Breast epithelium (tissue), 4 donors: ENCODE measurements around the gene TEF. TPM values are rescaled to one million over a fixed set of nuclear protein-coding genes. Genes with fewer than 3 reads are reported as not detected.

Source experiments
- DNase-seq, 2 donors: peaks; one replicate each; pipeline ENCODE4 v3.0.0-alpha.2; 2019; ENCODE audit warnings: low spot score in 2 of 2
- H3K27ac ChIP-seq, 2 donors: fragments of 200-600 bp; sonication (generic) in 1 of 2; one replicate each; pipeline ENCODE4 v1.5.1; 2016 to 2019; ENCODE audit warnings: mild to moderate bottlenecking in 1 of 2
- H3K27me3 ChIP-seq, 2 donors: fragments of 200-600 bp; sonication (generic) in 1 of 2; one replicate each; pipeline versions ENCODE4 v1.5.1 to v1.6.0; 2017 to 2019; ENCODE audit warnings: control low read depth in 1 of 2, mild to moderate bottlenecking in 1 of 2
- H3K36me3 ChIP-seq: fragments of 200-600 bp; one replicate; pipeline ENCODE4 v1.5.1; 2019
- H3K4me1 ChIP-seq, 2 donors: fragments of 200-600 bp; sonication (generic); one replicate each; pipeline ENCODE4 v1.5.1; 2016 to 2019; ENCODE audit warnings: control low read depth in 1 of 2
- H3K4me3 ChIP-seq, 3 donors: fragments of 200-600 bp; sonication (generic); 1 replicate in 2 of 3; 2 replicates in 1 of 3; pipeline ENCODE4 v1.5.1; 2016 to 2019; ENCODE audit warnings: mild to moderate bottlenecking in 3 of 3, moderate library complexity in 2 of 3
- H3K9me3 ChIP-seq, 2 donors: fragments of 200-600 bp; sonication (generic) in 1 of 2; one replicate each; pipeline ENCODE4 v1.5.1; 2016 to 2019; ENCODE audit warnings: control low read depth in 1 of 2
- POLR2A ChIP-seq: fragments of 450-650 bp; IDR thresholded peaks from one replicate; pipeline ENCODE4 v1.6.1; 2016; ENCODE audit warnings: antibody characterized with exemption, mild to moderate bottlenecking, moderate library complexity
- POLR2AphosphoS5 ChIP-seq, 3 donors: sonication (generic); formaldehyde crosslinking; IDR thresholded peaks; one replicate each; pipeline ENCODE4 v1.6.1; 2017; ENCODE audit warnings: antibody characterized with exemption in 3 of 3
- intact Hi-C: fragments of 100-400 bp; cut with DNase I; formaldehyde crosslinking; loops from one replicate; pipeline ENCODE4 v1.15.1; 2023; ENCODE audit warnings: low total_unique reads
- total RNA-seq, 3 donors: library from RNA; depleted of rRNA; stranded (reverse); fragments of >200 nt; gene quantifications; one replicate each; pipeline ENCODE4 v1.1.0, GENCODE V29; 2016
- TF ChIP-seq, protein P1 (sequence below), 3 donors: fragments of 450-650 bp; IDR thresholded peaks; one replicate each; pipeline ENCODE4 v1.5.1; 2016 to 2017; ENCODE audit warnings: antibody characterized with exemption in 3 of 3, mild to moderate bottlenecking in 3 of 3, moderate library complexity in 3 of 3

The TEF gene
- total RNA-seq, 3 donors from 2014 or later: 8.8 to 26.6 (median 15.7) TPM

DNA sequence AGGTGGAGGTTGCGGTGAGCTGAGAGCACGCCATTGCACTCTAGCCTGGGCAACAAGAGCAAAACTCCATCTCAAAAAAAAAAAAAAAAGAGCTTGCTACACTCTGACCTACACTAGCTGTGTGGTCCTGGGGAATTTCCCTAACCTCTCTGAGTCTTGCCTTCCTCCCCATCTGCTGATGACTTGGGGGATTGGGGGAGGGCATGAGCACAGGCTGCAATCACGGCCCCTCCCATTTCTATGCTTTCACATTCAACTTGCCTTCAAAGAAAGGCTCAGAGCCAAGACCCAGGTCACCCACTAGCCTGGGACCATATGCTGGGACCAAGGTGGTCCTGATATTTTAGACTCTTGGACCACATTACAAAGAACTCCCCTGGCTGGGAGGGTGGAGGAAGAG is 39.8 kb upstream of the TEF start:
- Histone ChIP-seq H3K4me3 (no peak overlapping the region), H3K36me3 (peaks cover 3% of the 10 kb centered on the region), H3K9me3 (no peaks in the 10 kb centered on the region), H3K4me1 (no peaks in the 10 kb centered on the region), H3K27me3 (no peaks in the 10 kb centered on the region), H3K27ac (no peak overlapping the region)
- no peak for DNase-seq
- TF ChIP-seq POLR2A: no peak
- no peak for TF ChIP-seq POLR2AphosphoS5 (IDR thresholded peaks at IDR 0.05)
- intact Hi-C loops: loop anchor here (1.0 kb wide), 1 partner anchor 19 kb away; no protein-coding TSS in a partner anchor

DNA sequence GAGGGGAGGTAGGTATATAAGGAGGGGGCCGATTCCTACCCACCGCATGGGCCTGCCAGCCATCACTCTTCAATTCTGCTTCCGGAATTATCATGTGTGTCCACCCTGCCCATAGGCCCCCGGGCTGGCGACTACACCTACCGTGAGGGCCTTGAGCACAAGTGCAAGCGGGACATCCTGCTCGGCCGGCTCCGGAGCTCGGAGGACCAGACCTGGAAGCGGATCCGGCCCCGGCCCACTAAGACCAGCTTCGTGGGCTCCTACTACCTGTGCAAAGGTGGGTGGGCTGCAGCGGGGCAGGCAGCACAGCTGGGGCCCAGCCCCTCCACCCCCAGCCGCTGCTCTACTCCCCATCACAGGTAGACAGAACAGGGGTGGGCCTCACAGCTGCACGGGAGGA is 38.4 kb upstream of the TEF start:
- H3K36me3 ChIP-seq: peaks cover 3% of the 10 kb centered on the region
- no peak overlapping the region for H3K4me3 ChIP-seq
- DNase-seq: no peak
- H3K27ac ChIP-seq: no peak overlapping the region
- intact Hi-C loops: no loop called here
- H3K9me3 ChIP-seq: no peaks in the 10 kb centered on the region
- H3K4me1 ChIP-seq: no peaks in the 10 kb centered on the region
- H3K27me3 ChIP-seq: no peaks in the 10 kb centered on the region
- TF ChIP-seq POLR2A: no peak
- TF ChIP-seq, protein P1, sequence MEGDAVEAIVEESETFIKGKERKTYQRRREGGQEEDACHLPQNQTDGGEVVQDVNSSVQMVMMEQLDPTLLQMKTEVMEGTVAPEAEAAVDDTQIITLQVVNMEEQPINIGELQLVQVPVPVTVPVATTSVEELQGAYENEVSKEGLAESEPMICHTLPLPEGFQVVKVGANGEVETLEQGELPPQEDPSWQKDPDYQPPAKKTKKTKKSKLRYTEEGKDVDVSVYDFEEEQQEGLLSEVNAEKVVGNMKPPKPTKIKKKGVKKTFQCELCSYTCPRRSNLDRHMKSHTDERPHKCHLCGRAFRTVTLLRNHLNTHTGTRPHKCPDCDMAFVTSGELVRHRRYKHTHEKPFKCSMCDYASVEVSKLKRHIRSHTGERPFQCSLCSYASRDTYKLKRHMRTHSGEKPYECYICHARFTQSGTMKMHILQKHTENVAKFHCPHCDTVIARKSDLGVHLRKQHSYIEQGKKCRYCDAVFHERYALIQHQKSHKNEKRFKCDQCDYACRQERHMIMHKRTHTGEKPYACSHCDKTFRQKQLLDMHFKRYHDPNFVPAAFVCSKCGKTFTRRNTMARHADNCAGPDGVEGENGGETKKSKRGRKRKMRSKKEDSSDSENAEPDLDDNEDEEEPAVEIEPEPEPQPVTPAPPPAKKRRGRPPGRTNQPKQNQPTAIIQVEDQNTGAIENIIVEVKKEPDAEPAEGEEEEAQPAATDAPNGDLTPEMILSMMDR (IDR thresholded peaks at IDR 0.05): no peak
- no peak for TF ChIP-seq POLR2AphosphoS5 (IDR thresholded peaks at IDR 0.05)

DNA sequence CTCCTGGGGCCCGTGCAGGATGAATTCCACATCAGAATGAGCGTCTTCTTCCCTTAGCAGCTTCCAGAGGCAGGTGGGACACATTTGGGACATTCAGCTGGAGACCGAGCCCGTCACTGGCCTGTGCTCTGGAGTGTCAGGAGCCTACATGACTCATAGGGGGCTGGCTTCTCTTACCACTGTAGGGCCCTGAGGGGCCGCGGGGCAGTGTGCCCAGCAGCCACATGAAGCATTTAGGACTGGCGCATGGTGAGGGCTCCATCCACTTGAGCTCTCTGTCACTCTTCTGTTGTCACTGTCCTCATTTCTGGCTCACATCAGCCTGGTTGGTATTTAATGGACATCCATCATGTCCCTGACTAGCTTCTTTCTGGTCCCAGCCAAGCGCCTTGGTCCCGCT is 38.0 kb upstream of the TEF start:
- Histone ChIP-seq H3K27ac (no peak overlapping the region), H3K4me3 (no peak overlapping the region), H3K4me1 (no peaks in the 10 kb centered on the region), H3K27me3 (no peaks in the 10 kb centered on the region), H3K36me3 (peaks cover 3% of the 10 kb centered on the region), H3K9me3 (no peaks in the 10 kb centered on the region)
- DNase-seq: no peak
- TF ChIP-seq POLR2AphosphoS5 (IDR thresholded peaks at IDR 0.05): no peak
- TF ChIP-seq, protein P1 (IDR thresholded peaks at IDR 0.05): no peak
- no peak for TF ChIP-seq POLR2A
- intact Hi-C loops: no loop called here

DNA sequence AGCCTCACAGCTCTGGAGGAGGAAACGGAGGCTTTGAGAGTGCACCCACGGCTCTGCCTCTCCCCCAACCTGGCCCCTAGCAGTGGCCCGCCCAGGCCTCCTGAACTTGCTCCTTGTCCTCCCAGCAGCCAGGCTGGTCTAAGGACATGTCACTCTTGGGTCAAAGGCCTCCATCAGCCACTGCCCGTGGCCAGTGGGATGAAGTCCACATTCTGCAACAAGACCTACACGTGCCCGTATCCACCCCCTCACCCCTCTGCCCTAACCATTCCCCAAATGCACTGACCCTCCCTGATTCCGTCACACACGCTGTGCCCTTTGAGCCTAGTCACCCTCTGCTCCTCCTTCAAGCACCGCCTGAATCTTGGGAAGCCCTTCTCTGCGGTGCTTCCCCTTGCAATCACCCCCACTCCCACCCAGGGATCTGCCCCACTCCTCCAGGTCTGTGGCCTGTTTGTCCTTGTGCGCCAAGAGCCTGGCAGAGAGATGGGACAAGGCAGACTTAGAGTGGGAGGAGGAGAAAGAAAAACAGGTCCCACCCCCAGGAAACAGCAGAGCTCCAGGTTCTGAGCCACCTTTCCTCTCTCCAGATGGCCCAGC is 37.5 kb upstream of the TEF start:
- TF ChIP-seq POLR2A: no peak
- TF ChIP-seq, protein P1 (IDR thresholded peaks at IDR 0.05): no peak
- TF ChIP-seq POLR2AphosphoS5 (IDR thresholded peaks at IDR 0.05): no peak
- Histone ChIP-seq H3K4me1 (no peaks in the 10 kb centered on the region), H3K27me3 (no peaks in the 10 kb centered on the region), H3K27ac (no peak overlapping the region), H3K4me3 (no peak overlapping the region), H3K9me3 (no peaks in the 10 kb centered on the region), H3K36me3 (peaks cover 3% of the 10 kb centered on the region)
- intact Hi-C loops: no loop called here
- DNase-seq: no peak

DNA sequence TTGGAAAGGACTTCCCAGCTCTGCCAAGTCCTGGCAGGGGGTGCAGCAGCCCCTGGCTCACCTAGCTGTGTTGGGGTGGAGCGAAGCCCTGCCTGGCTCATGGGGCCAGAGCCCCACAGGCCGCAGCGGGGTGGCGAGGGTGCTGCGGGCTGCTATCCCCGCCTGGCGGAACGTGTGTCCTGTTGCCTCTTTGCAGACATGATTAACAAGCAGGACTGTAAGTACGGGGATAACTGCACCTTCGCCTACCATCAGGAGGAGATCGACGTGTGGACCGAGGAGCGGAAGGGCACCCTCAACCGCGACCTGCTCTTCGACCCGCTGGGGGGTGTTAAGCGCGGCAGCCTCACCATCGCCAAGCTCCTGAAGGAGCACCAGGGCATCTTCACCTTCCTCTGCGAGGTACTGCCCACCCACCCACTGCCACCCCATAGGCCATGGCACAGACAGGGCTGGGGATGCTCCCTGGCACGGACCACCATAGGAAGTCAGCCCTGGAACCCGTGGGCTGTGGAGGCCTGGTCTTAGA is 35.9 kb upstream of the TEF start:
- no peaks in the 10 kb centered on the region for H3K9me3 ChIP-seq
- TF ChIP-seq POLR2AphosphoS5 (IDR thresholded peaks at IDR 0.05): no peak
- TF ChIP-seq POLR2A: no peak
- TF ChIP-seq, protein P1 (IDR thresholded peaks at IDR 0.05): no peak
- intact Hi-C loops: no loop called here
- H3K27ac ChIP-seq: no peak overlapping the region
- H3K27me3 ChIP-seq: no peaks in the 10 kb centered on the region
- DNase-seq: no peak
- H3K4me3 ChIP-seq: no peak overlapping the region
- H3K36me3 ChIP-seq: peaks cover 3% of the 10 kb centered on the region
- no peaks in the 10 kb centered on the region for H3K4me1 ChIP-seq
